Neural progenitor cell (in vitro differentiated cells): ENCODE results near the gene SGCD. TPM values are rescaled to one million over a fixed set of nuclear protein-coding genes. Genes with fewer than 3 reads are reported as not detected.

ENCODE experiments used
- DNase-seq: peaks from one replicate; pipeline ENCODE4 v3.0.0-alpha.2; 2016; ENCODE audit warnings: low spot score
- H2AFZ ChIP-seq: fragments of 200-600 bp; sonication (generic); replicated peaks from 2 replicates; pipeline ENCODE4 v1.6.1; 2016; ENCODE audit warnings: antibody characterized with exemption
- H3F3A ChIP-seq: fragments of 200-600 bp; sonication (generic); 2 replicates; pipeline ENCODE4 v1.6.1; 2016; ENCODE audit warnings: antibody characterized with exemption, low read depth
- H3K27ac ChIP-seq: fragments of 200-600 bp; sonication (generic); 2 replicates; pipeline ENCODE4 v1.5.1; 2016; ENCODE audit warnings: mild to moderate bottlenecking
- H3K27me3 ChIP-seq: fragments of 200-600 bp; sonication (generic); 2 replicates; pipeline ENCODE4 v1.6.1; 2016; ENCODE audit warnings: mild to moderate bottlenecking, moderate library complexity
- H3K36me3 ChIP-seq: fragments of 200-600 bp; sonication (generic); 2 replicates; pipeline ENCODE4 v1.5.1; 2016
- H3K4me1 ChIP-seq: fragments of 200-600 bp; sonication (generic); 2 replicates; pipeline ENCODE4 v1.6.1; 2016; ENCODE audit warnings: mixed run types
- H3K4me2 ChIP-seq: fragments of 200-600 bp; sonication (generic); 2 replicates; pipeline ENCODE4 v1.6.1; 2016
- H3K4me3 ChIP-seq: fragments of 200-600 bp; sonication (generic); 2 replicates; pipeline ENCODE4 v1.5.1; 2016
- H3K79me2 ChIP-seq: fragments of 200-600 bp; sonication (generic); 2 replicates; pipeline ENCODE4 v1.6.1; 2016; ENCODE audit warnings: low read depth
- H3K9ac ChIP-seq: fragments of 200-600 bp; sonication (generic); 2 replicates; pipeline ENCODE4 v1.6.1; 2016
- H3K9me3 ChIP-seq: fragments of 200-600 bp; sonication (generic); 2 replicates; pipeline ENCODE4 v1.5.1; 2016; ENCODE audit warnings: low read depth
- H4K20me1 ChIP-seq: fragments of 200-600 bp; sonication (generic); 2 replicates; pipeline ENCODE4 v1.6.1; 2016; ENCODE audit warnings: low read depth
- H3K27ac Mint-ChIP-seq: 3 replicates; pipeline ENCODE4 v1.8.0; 2021; ENCODE audit warnings: mixed read lengths
- H3K27me3 Mint-ChIP-seq: 2 replicates; pipeline ENCODE4 v1.8.0; 2022; ENCODE audit warnings: low read depth, mild to moderate bottlenecking, inconsistent platforms, moderate library complexity, mixed read lengths; ENCODE audit not compliant: insufficient read depth
- H3K36me3 Mint-ChIP-seq: 3 replicates; pipeline ENCODE4 v1.8.0; 2021; ENCODE audit warnings: mixed read lengths
- H3K4me1 Mint-ChIP-seq: 3 replicates; pipeline ENCODE4 v1.8.0; 2021; ENCODE audit warnings: mixed read lengths
- H3K4me3 Mint-ChIP-seq: 3 replicates; pipeline ENCODE4 v1.8.0; 2021; ENCODE audit warnings: mild to moderate bottlenecking, moderate library complexity, mixed read lengths
- H3K9me3 Mint-ChIP-seq: 3 replicates; pipeline ENCODE4 v1.8.0; 2020; ENCODE audit warnings: mixed read lengths
- EZH2 ChIP-seq: fragments of 200-600 bp; sonication (generic); IDR thresholded peaks from 2 replicates; pipeline ENCODE4 v1.6.1; 2017; ENCODE audit warnings: antibody characterized with exemption, mild to moderate bottlenecking, moderate library complexity
- EZH2phosphoT487 ChIP-seq: fragments of 200-600 bp; sonication (generic); IDR thresholded peaks from 2 replicates; pipeline ENCODE4 v1.6.1; 2017; ENCODE audit warnings: antibody characterized with exemption
- total RNA-seq: library from RNA; depleted of rRNA; stranded (reverse); fragments of >200 nt; gene quantifications from 2 replicates; pipeline ENCODE4 v1.2.3, GENCODE V29; 2015; ENCODE audit warnings: low replicate concordance
- TF ChIP-seq, protein P1 (sequence below): fragments of 200-600 bp; sonication (generic); IDR thresholded peaks from 2 replicates; pipeline ENCODE4 v1.5.1; 2017; ENCODE audit warnings: antibody characterized with exemption, mild to moderate bottlenecking

SGCD gene
- total RNA-seq, 1 donor from 2014 or later, result not detected

DNA sequence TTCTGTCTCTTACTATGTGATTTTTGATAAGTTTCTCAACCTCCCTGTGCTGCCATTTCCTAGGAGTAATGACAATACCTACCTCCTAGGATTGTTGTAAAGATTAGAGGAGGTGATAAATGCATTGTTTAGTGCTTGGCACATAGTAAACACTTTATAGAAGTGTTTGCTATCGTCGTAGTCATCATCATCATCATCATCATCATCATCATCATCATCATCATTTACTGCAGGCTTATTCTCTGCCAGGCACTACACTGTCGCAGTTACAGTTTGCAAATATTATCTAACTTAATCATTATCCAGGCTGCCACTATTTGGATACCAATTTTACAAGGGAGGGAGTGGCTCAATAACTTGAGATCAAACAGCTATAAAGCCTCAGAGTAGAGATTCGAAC lies 24.5 kb downstream of the SGCD start:
- no peaks in the 10 kb centered on the region for H3K27me3 Mint-ChIP-seq
- no peak overlapping the region for H3K27ac Mint-ChIP-seq
- Histone ChIP-seq H4K20me1 (no peaks in the 10 kb centered on the region), H3K27ac (no peak overlapping the region), H3K36me3 (no peaks in the 10 kb centered on the region), H3K4me1 (no peaks in the 10 kb centered on the region), H3F3A (no peaks in the 10 kb centered on the region), H3K9ac (no peak overlapping the region), H3K27me3 (no peaks in the 10 kb centered on the region), H3K79me2 (no peaks in the 10 kb centered on the region), H3K4me2 (no peak overlapping the region), H3K9me3 (no peaks in the 10 kb centered on the region), H3K4me3 (no peak overlapping the region), H2AFZ (no peak overlapping the region)
- H3K4me3 Mint-ChIP-seq, result no peak overlapping the region
- no peaks in the 10 kb centered on the region for H3K36me3 Mint-ChIP-seq
- TF ChIP-seq, protein P1, sequence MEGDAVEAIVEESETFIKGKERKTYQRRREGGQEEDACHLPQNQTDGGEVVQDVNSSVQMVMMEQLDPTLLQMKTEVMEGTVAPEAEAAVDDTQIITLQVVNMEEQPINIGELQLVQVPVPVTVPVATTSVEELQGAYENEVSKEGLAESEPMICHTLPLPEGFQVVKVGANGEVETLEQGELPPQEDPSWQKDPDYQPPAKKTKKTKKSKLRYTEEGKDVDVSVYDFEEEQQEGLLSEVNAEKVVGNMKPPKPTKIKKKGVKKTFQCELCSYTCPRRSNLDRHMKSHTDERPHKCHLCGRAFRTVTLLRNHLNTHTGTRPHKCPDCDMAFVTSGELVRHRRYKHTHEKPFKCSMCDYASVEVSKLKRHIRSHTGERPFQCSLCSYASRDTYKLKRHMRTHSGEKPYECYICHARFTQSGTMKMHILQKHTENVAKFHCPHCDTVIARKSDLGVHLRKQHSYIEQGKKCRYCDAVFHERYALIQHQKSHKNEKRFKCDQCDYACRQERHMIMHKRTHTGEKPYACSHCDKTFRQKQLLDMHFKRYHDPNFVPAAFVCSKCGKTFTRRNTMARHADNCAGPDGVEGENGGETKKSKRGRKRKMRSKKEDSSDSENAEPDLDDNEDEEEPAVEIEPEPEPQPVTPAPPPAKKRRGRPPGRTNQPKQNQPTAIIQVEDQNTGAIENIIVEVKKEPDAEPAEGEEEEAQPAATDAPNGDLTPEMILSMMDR, result no peak
- no peak for TF ChIP-seq EZH2
- no peak for TF ChIP-seq EZH2phosphoT487
- no peak for DNase-seq
- no peaks in the 10 kb centered on the region for H3K9me3 Mint-ChIP-seq
- H3K4me1 Mint-ChIP-seq, result no peaks in the 10 kb centered on the region

DNA sequence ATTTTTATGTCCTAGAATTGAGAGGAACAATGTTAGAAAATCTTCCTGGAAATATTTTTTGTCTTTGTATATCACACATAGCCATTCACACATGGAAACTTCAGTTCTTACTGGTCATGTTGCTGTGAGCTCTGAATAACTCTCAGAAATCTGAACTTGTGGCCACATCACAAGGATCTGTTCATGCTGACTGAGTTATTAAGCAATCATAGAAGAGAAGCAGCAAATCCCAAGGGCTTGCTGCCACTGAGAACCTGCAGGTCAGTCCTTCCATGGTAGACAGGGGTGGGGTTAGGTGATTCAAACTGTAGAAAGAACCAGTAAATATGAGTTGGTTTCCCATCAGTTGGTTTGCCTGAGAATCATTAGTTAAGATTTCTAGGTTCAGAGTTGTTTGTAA lies 27.6 kb downstream of the SGCD start:
- Histone ChIP-seq H3K36me3 (no peaks in the 10 kb centered on the region), H3F3A (no peaks in the 10 kb centered on the region), H3K4me3 (no peak overlapping the region), H3K4me2 (no peak overlapping the region), H2AFZ (no peak overlapping the region), H3K9me3 (no peaks in the 10 kb centered on the region), H3K27ac (no peak overlapping the region), H4K20me1 (no peaks in the 10 kb centered on the region), H3K27me3 (no peaks in the 10 kb centered on the region), H3K9ac (no peak overlapping the region), H3K4me1 (no peaks in the 10 kb centered on the region), H3K79me2 (no peaks in the 10 kb centered on the region)
- Mint-ChIP-seq H3K27ac (no peak overlapping the region), H3K4me3 (no peak overlapping the region), H3K27me3 (no peaks in the 10 kb centered on the region), H3K4me1 (no peaks in the 10 kb centered on the region), H3K9me3 (no peaks in the 10 kb centered on the region), H3K36me3 (no peaks in the 10 kb centered on the region)
- no peak for TF ChIP-seq EZH2phosphoT487
- TF ChIP-seq, protein P1, result no peak
- no peak for TF ChIP-seq EZH2
- DNase-seq, result no peak

DNA sequence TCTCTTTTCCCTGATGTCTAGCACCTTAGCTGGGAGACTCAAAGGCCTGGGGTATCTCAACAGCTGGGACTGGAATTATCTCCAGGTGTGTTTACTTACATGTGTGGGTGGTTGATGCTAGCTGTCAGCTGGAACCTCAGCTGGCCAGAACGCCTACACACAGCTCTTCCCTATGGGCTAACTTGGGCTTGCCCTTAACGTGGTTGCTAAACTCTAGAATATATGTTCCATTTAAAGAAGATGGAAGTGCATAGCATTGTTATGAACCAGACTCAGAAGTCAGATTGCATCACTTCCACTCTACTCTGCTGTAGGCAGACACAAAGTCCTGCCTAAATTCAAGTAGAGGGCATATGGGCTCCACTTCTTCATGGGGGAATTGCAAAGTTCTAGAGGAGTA lies 29.3 kb downstream of the SGCD start:
- Histone ChIP-seq H4K20me1 (no peaks in the 10 kb centered on the region), H3K9ac (no peak overlapping the region), H3K9me3 (no peaks in the 10 kb centered on the region), H2AFZ (no peak overlapping the region), H3K4me2 (no peak overlapping the region), H3K27ac (no peak overlapping the region), H3K4me1 (no peaks in the 10 kb centered on the region), H3K27me3 (no peaks in the 10 kb centered on the region), H3F3A (no peaks in the 10 kb centered on the region), H3K36me3 (no peaks in the 10 kb centered on the region), H3K4me3 (no peak overlapping the region), H3K79me2 (no peaks in the 10 kb centered on the region)
- H3K9me3 Mint-ChIP-seq, result no peaks in the 10 kb centered on the region
- no peak overlapping the region for H3K4me3 Mint-ChIP-seq
- H3K27me3 Mint-ChIP-seq, result no peaks in the 10 kb centered on the region
- H3K36me3 Mint-ChIP-seq, result no peaks in the 10 kb centered on the region
- no peaks in the 10 kb centered on the region for H3K4me1 Mint-ChIP-seq
- no peak overlapping the region for H3K27ac Mint-ChIP-seq
- DNase-seq, result no peak
- no peak for TF ChIP-seq EZH2
- TF ChIP-seq EZH2phosphoT487, result no peak
- TF ChIP-seq, protein P1, result no peak

DNA sequence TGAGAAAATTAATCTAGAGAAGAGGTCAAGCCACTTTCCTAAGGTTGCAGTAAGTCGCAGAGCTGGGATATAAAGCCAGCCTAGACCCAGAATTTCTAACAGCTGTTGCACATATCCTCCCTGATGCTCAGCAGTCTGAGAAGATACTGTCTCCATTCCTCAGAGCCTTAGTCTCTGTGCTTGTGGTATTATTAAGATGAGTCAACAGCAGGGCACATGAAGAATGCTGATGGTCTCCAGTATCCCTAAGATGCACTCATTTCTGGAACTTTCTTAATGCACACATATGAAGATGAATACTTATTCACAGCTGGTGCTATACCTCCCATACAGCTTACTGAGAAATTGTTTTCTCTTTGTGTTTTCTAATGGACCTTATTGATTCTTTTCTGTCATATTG lies 32.5 kb downstream of the SGCD start:
- no peak overlapping the region for H3K4me2 ChIP-seq
- Mint-ChIP-seq H3K9me3 (no peaks in the 10 kb centered on the region), H3K27ac (no peak overlapping the region), H3K4me1 (no peaks in the 10 kb centered on the region), H3K27me3 (peaks cover 2% of the 10 kb centered on the region), H3K36me3 (no peaks in the 10 kb centered on the region), H3K4me3 (no peak overlapping the region)
- H3K4me1 ChIP-seq, result no peaks in the 10 kb centered on the region
- no peak overlapping the region for H2AFZ ChIP-seq
- no peak overlapping the region for H3K4me3 ChIP-seq
- H3K36me3 ChIP-seq, result no peaks in the 10 kb centered on the region
- H3K9ac ChIP-seq, result no peak overlapping the region
- no peak for DNase-seq
- no peaks in the 10 kb centered on the region for H3F3A ChIP-seq
- no peaks in the 10 kb centered on the region for H4K20me1 ChIP-seq
- no peaks in the 10 kb centered on the region for H3K9me3 ChIP-seq
- H3K27ac ChIP-seq, result no peak overlapping the region
- no peaks in the 10 kb centered on the region for H3K27me3 ChIP-seq
- H3K79me2 ChIP-seq, result no peaks in the 10 kb centered on the region
- no peak for TF ChIP-seq EZH2
- TF ChIP-seq, protein P1, result no peak
- TF ChIP-seq EZH2phosphoT487, result no peak
